Hepatocyte (in vitro differentiated cells): ENCODE data around the gene FIZ1.

Experiments used
- EZH2 ChIP-seq: fragments of 200-600 bp; sonication (generic); IDR thresholded peaks from 2 replicates; pipeline ENCODE4 v1.6.1; 2016; ENCODE audit warnings: antibody characterized with exemption, mild to moderate bottlenecking, borderline replicate concordance
- EZH2phosphoT487 ChIP-seq: fragments of 200-600 bp; sonication (generic); IDR thresholded peaks from one replicate; pipeline ENCODE4 v1.6.1; 2018; ENCODE audit warnings: antibody characterized with exemption, mild to moderate bottlenecking, low read depth, moderate library complexity; ENCODE audit not compliant: unreplicated experiment, severe bottlenecking
- TF ChIP-seq, protein P1 (sequence below): fragments of 200-600 bp; sonication (generic); IDR thresholded peaks from 2 replicates; pipeline ENCODE4 v1.5.1; 2016; ENCODE audit warnings: antibody characterized with exemption, mild to moderate bottlenecking; ENCODE audit not compliant: poor library complexity

DNA sequence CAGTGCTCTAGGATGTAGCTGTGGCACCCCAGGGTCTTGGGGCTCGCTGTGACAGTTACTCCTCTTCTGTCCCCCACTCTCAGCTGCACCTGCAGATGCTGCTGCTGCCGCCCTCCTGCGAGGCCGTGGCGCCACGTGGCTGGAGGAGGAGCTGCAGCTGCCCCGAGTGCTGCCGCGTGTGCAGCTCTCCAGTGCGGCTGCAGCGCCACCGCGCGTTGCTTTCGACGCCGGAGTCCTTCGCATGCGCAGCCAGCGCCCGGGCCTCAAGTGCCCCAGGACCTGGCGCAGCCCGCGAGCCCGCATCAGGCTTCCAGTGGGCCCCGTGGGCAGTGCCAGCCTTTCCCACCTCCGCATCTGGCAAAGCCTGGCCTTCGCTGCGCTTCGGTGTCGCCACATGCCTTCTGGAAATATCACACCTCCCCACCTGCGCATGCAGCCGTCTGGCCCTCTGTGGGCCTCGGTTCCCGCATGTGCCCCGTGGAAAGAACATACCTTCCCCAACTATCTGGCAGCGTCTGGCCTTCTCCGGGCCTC, 40.8 kb upstream of the FIZ1 start:
- TF ChIP-seq, protein P1, sequence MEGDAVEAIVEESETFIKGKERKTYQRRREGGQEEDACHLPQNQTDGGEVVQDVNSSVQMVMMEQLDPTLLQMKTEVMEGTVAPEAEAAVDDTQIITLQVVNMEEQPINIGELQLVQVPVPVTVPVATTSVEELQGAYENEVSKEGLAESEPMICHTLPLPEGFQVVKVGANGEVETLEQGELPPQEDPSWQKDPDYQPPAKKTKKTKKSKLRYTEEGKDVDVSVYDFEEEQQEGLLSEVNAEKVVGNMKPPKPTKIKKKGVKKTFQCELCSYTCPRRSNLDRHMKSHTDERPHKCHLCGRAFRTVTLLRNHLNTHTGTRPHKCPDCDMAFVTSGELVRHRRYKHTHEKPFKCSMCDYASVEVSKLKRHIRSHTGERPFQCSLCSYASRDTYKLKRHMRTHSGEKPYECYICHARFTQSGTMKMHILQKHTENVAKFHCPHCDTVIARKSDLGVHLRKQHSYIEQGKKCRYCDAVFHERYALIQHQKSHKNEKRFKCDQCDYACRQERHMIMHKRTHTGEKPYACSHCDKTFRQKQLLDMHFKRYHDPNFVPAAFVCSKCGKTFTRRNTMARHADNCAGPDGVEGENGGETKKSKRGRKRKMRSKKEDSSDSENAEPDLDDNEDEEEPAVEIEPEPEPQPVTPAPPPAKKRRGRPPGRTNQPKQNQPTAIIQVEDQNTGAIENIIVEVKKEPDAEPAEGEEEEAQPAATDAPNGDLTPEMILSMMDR = peak; percentile 14
- TF ChIP-seq EZH2phosphoT487 (no peak), EZH2 (no peak)
